Testis (tissue), 2 donors: ENCODE data around the gene LDLRAD4.
A peak's percentile ranks its signal among the peaks of the same experiment; 100 is the strongest.

Experiments used
- POLR2A ChIP-seq: fragments of 450-650 bp; IDR thresholded peaks from one replicate; pipeline ENCODE4 v1.6.1; 2017; ENCODE audit warnings: antibody characterized with exemption, mild to moderate bottlenecking, moderate library complexity
- TF ChIP-seq, protein P1 (sequence below), 3 experiments: fragments of 450-650 bp in 2 of 3; fragments of 200-600 bp in 1 of 3; sonication (generic) in 1 of 3; IDR thresholded peaks; one replicate each; pipeline ENCODE4 v1.5.1; 2016 to 2019; ENCODE audit warnings: antibody characterized with exemption in 3 of 3, mild to moderate bottlenecking in 2 of 3, moderate library complexity in 1 of 3

GRCh38 chr18:13530879-13531387 lies 312.4 kb downstream of the LDLRAD4 start:
- no peak for TF ChIP-seq POLR2A
- TF ChIP-seq, protein P1, sequence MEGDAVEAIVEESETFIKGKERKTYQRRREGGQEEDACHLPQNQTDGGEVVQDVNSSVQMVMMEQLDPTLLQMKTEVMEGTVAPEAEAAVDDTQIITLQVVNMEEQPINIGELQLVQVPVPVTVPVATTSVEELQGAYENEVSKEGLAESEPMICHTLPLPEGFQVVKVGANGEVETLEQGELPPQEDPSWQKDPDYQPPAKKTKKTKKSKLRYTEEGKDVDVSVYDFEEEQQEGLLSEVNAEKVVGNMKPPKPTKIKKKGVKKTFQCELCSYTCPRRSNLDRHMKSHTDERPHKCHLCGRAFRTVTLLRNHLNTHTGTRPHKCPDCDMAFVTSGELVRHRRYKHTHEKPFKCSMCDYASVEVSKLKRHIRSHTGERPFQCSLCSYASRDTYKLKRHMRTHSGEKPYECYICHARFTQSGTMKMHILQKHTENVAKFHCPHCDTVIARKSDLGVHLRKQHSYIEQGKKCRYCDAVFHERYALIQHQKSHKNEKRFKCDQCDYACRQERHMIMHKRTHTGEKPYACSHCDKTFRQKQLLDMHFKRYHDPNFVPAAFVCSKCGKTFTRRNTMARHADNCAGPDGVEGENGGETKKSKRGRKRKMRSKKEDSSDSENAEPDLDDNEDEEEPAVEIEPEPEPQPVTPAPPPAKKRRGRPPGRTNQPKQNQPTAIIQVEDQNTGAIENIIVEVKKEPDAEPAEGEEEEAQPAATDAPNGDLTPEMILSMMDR (IDR thresholded peaks at IDR 0.05): peak in 2 of 3 experiments; percentile 22 to 50
